ENCODE data around the gene DLG4.
"Not testable (repeated sequence)": the region's sequence is repeated elsewhere in the genome, so short reads cannot be mapped to it uniquely, and the experiment has no call there.

Gene DLG4

GRCh38 chr17:7179317-7180254 is 40.0 kb downstream of the DLG4 start, which contains the start of gene ASGR1:
Gene ASGR1 (minus strand): TSS chr17:7179370. CDS start chr17:7178563, 807 bp downstream.
- DNase-seq: no peak

GRCh38 chr17:7178973-7179316 is 40.7 kb downstream of the DLG4 start:
- DNase-seq: no peak

- no peak for DNase-seq
Observed at GRCh38 chr17:7177954-7178477, 41.6 kb downstream of the DLG4 start.

- no peak for DNase-seq
Observed at GRCh38 chr17:7177191-7177953, 42.3 kb downstream of the DLG4 start.

- DNase-seq: no peak
Observed at GRCh38 chr17:7176841-7177190, 42.8 kb downstream of the DLG4 start.

- DNase-seq: no peak
Observed at GRCh38 chr17:7176107-7176840, 43.4 kb downstream of the DLG4 start.

GRCh38 chr17:7175330-7175733 is 44.3 kb downstream of the DLG4 start:
- no peak for DNase-seq

GRCh38 chr17:7174603-7175326 is 44.9 kb downstream of the DLG4 start:
- no peak for DNase-seq

GRCh38 chr17:7173687-7174602 is 45.7 kb downstream of the DLG4 start:
- DNase-seq: peak; percentile 35

- not testable (repeated sequence) for DNase-seq
Observed at GRCh38 chr17:7172522-7173191, 47.0 kb downstream of the DLG4 start.

- DNase-seq: not testable (repeated sequence)
Observed at GRCh38 chr17:7169565-7169908, 50.1 kb downstream of the DLG4 start.

GRCh38 chr17:7168841-7169564 is 50.6 kb downstream of the DLG4 start:
- not testable (repeated sequence) for DNase-seq

GRCh38 chr17:7167832-7168231 is 51.8 kb downstream of the DLG4 start:
- peak; percentile 14 for DNase-seq

- DNase-seq: no peak
Observed at GRCh38 chr17:7166873-7167272, 52.8 kb downstream of the DLG4 start.

GRCh38 chr17:7159571-7159970 is 60.1 kb downstream of the DLG4 start:
- DNase-seq: not testable (repeated sequence)

GRCh38 chr17:7158424-7158823 is 61.2 kb downstream of the DLG4 start:
- DNase-seq: not testable (repeated sequence)

GRCh38 chr17:7156342-7156940 is 63.2 kb downstream of the DLG4 start:
- DNase-seq: no peak

GRCh38 chr17:7147772-7148171 is 71.9 kb downstream of the DLG4 start:
- DNase-seq: no peak

GRCh38 chr17:7146115-7146514 is 73.5 kb downstream of the DLG4 start:
- DNase-seq: no peak

GRCh38 chr17:7144213-7144612 is 75.4 kb downstream of the DLG4 start:
- DNase-seq: no peak

Data from GF-D8 (cell line).